ENCODE data around the gene ESYT2. TPM values are rescaled to one million over a fixed set of nuclear protein-coding genes. Genes with fewer than 3 reads are reported as not detected.
A peak's percentile ranks its signal among the peaks of the same experiment; 100 is the strongest.

Gene ESYT2
- total and polyA plus RNA-seq, 9 of the 15 experiments (the other 6 are each of a cell fraction or from before 2014, with no cell fraction given): 5.8 to 86.9 (median 64.7) TPM

- TF ChIP-seq ATF6 (CRISPR knock-in tag; IDR thresholded peaks at IDR 0.05) (no peak), HSF4 (CRISPR knock-in tag; IDR thresholded peaks at IDR 0.05; ENCODE audit: borderline replicate concordance) (no peak), CREB3L1 (IDR thresholded peaks at IDR 0.05; ENCODE audit: borderline replicate concordance, low read depth) (no peak), GMEB1 (CRISPR knock-in tag; IDR thresholded peaks at IDR 0.05) (no peak), TRIM25 (IDR thresholded peaks at IDR 0.05; ENCODE audit: borderline replicate concordance) (peak; percentile 55; the same call in 1 of the 2 replicates), ZBTB5 (IDR thresholded peaks at IDR 0.05) (0 out of 2 replicates have a peak, but pooled peaks have one; percentile 7), PRDM10 (IDR thresholded peaks at IDR 0.05; ENCODE audit: partially characterized antibody) (no peak)
Measured at GRCh38 chr7:158856883-158857668, 27.8 kb upstream of the ESYT2 start (continued).

All from K562 (cell line).